Eye (tissue), 1 donor: Measurements from ENCODE around the gene CD7.
"Not testable (repeated sequence)": the region's sequence is repeated elsewhere in the genome, so short reads cannot be mapped to it uniquely, and the experiment has no call there.

Experiments
- DNase-seq: peaks from one replicate; pipeline ENCODE4 v3.0.0-alpha.2; 2015

CD7 gene

GRCh38 chr17:82317394-82318168 lies at the start of gene CD7:
Gene CD7 (minus strand): TSS chr17:82317608. CDS start chr17:82317495, 113 bp downstream.
- no peak for DNase-seq

GRCh38 chr17:82366749-82367148 lies 49.3 kb upstream of the CD7 start:
- DNase-seq: no peak

GRCh38 chr17:82365606-82366295 lies 48.3 kb upstream of the CD7 start:
- no peak for DNase-seq

GRCh38 chr17:82361885-82362633 lies 44.7 kb upstream of the CD7 start:
- DNase-seq: no peak

- DNase-seq: not testable (repeated sequence)
These were observed 42.2 kb upstream of the CD7 start for GRCh38 chr17:82359451-82360074.

GRCh38 chr17:82358465-82359350 lies 41.3 kb upstream of the CD7 start, which contains the start of gene TEX19:
Gene TEX19 (plus strand): TSS chr17:82359247. CDS start chr17:82362151, 2,904 bp downstream.
- DNase-seq: no peak

- DNase-seq: no peak
These were observed 40.0 kb upstream of the CD7 start for GRCh38 chr17:82357394-82357793.

GRCh38 chr17:82356845-82357355 lies 39.5 kb upstream of the CD7 start:
- no peak for DNase-seq

GRCh38 chr17:82355770-82356427 lies 38.5 kb upstream of the CD7 start:
- DNase-seq: peak; percentile 47

- DNase-seq: no peak
These were observed 37.4 kb upstream of the CD7 start for GRCh38 chr17:82354804-82355308.

- DNase-seq: no peak
These were observed 36.1 kb upstream of the CD7 start for GRCh38 chr17:82353484-82353883.

GRCh38 chr17:82351713-82352488 lies 34.5 kb upstream of the CD7 start:
- DNase-seq: peak; percentile 97

- DNase-seq: no peak
These were observed 33.9 kb upstream of the CD7 start for GRCh38 chr17:82351254-82351712.

GRCh38 chr17:82350182-82351030 lies 33.0 kb upstream of the CD7 start:
- DNase-seq: no peak

- DNase-seq: no peak
These were observed 31.9 kb upstream of the CD7 start for GRCh38 chr17:82349287-82349701.

GRCh38 chr17:82348866-82349265 lies 31.5 kb upstream of the CD7 start:
- DNase-seq: no peak

- no peak for DNase-seq
These were observed 31.0 kb upstream of the CD7 start for GRCh38 chr17:82348434-82348833.

GRCh38 chr17:82347994-82348393 lies 30.6 kb upstream of the CD7 start:
- DNase-seq: not testable (repeated sequence)
